Right lobe of liver (tissue), 6 donors: ENCODE results near the gene MAPK4. TPM values are rescaled to one million over a fixed set of nuclear protein-coding genes. Genes with fewer than 3 reads are reported as not detected.

Experiments
- ATAC-seq, 4 donors: fragments of 200-7000 bp; cut with Tn5 transposase; one replicate each; pipeline ENCODE4 v1.9.1; 2020; ENCODE audit warnings: mild to moderate bottlenecking in 4 of 4, moderate library complexity in 4 of 4
- DNase-seq, 3 donors: peaks; one replicate each; pipeline ENCODE4 v3.0.0-alpha.2; 2020
- H3K27ac ChIP-seq, 3 donors: fragments of 200-600 bp; one replicate each; pipeline ENCODE4 v1.8.0; 2022
- H3K27me3 ChIP-seq, 2 donors: fragments of 200-600 bp; one replicate each; pipeline ENCODE4 v1.8.0; 2022
- H3K36me3 ChIP-seq, 4 donors: fragments of 200-600 bp; sonication (generic) in 1 of 4; one replicate each; pipeline versions ENCODE4 v1.5.1 to v1.8.0; 2017 to 2022; ENCODE audit warnings: control low read depth in 1 of 4
- H3K4me1 ChIP-seq, 4 donors: fragments of 200-600 bp; sonication (generic) in 1 of 4; one replicate each; pipeline versions ENCODE4 v1.5.1 to v1.8.0; 2017 to 2022; ENCODE audit warnings: control low read depth in 1 of 4
- H3K4me3 ChIP-seq, 3 donors: fragments of 200-600 bp; one replicate each; pipeline ENCODE4 v1.8.0; 2022
- H3K9me3 ChIP-seq, 4 donors: fragments of 200-600 bp; sonication (generic) in 1 of 4; one replicate each; pipeline versions ENCODE4 v1.5.1 to v1.8.0; 2017 to 2022; ENCODE audit warnings: control low read depth in 1 of 4
- POLR2A ChIP-seq: fragments of 450-650 bp; IDR thresholded peaks from one replicate; pipeline ENCODE4 v1.6.1; 2017; ENCODE audit warnings: antibody characterized with exemption, mild to moderate bottlenecking
- WGBS: methylation state at CpG from one replicate; pipeline ENCODE4 v1.1.6; 2018; ENCODE audit warnings: low coverage, low lambda C conversion rate; ENCODE audit not compliant: insufficient coverage; ENCODE audit errors: missing lambda C conversion rate; 5-methylcytosine and 5-hydroxymethylcytosine counted together
- intact Hi-C, 2 donors: fragments of 100-400 bp; cut with DNase I; formaldehyde crosslinking; loops; one replicate each; pipeline versions ENCODE4 v1.11.2 to v1.14.1; 2022
- total RNA-seq, 6 experiments: library from RNA; depleted of rRNA in 2 of 6; stranded (reverse); fragments of >200 nt in 2 of 6; fragmentation: NEBNext Ultra II Directional in 3 of 6; extraction: Animal tissue kit (Norgen Biotek cat#: 25700) in 3 of 6; gene quantifications; one replicate each; pipeline versions ENCODE4 v1.1.0 to v1.2.4, GENCODE V29; 2016 to 2023
- TF ChIP-seq, protein P1 (sequence below), 4 donors: fragments of 200-600 bp in 3 of 4; fragments of 450-650 bp in 1 of 4; IDR thresholded peaks; one replicate each; pipeline versions ENCODE4 v1.5.1 to v1.8.0; 2016 to 2022; ENCODE audit warnings: antibody characterized with exemption in 4 of 4, mild to moderate bottlenecking in 2 of 4
- donor health status: DM: no; HTN: yes; CAD: no.
- donor health status: DM: no; HTN: no; CAD: no.
- donor health status: DM: no; HTN: no; CAD: no.
- donor health status: DM: no; HTN: yes; CAD: no.
- donor health status: DM: no; HTN: yes; CAD: no.

Gene MAPK4
- total RNA-seq, 6 experiments from 2014 or later = 0.33 to 8.3 (median 1.5) TPM

GRCh38 chr18:50610349-50610748 is 50.5 kb downstream of the MAPK4 start:
- Histone ChIP-seq H3K4me3 (no peak overlapping the region), H3K4me1 (peaks cover 0 to 9% (median 2%) of the 10 kb centered on the region in 4 donors), H3K27ac (no peak overlapping the region), H3K36me3 (no peaks in the 10 kb centered on the region), H3K27me3 (no peaks in the 10 kb centered on the region), H3K9me3 (no peaks in the 10 kb centered on the region)
- intact Hi-C loops = no loop called here
- 75% methylated on average over 3 of the region's 4 CpGs for WGBS
- TF ChIP-seq, protein P1, sequence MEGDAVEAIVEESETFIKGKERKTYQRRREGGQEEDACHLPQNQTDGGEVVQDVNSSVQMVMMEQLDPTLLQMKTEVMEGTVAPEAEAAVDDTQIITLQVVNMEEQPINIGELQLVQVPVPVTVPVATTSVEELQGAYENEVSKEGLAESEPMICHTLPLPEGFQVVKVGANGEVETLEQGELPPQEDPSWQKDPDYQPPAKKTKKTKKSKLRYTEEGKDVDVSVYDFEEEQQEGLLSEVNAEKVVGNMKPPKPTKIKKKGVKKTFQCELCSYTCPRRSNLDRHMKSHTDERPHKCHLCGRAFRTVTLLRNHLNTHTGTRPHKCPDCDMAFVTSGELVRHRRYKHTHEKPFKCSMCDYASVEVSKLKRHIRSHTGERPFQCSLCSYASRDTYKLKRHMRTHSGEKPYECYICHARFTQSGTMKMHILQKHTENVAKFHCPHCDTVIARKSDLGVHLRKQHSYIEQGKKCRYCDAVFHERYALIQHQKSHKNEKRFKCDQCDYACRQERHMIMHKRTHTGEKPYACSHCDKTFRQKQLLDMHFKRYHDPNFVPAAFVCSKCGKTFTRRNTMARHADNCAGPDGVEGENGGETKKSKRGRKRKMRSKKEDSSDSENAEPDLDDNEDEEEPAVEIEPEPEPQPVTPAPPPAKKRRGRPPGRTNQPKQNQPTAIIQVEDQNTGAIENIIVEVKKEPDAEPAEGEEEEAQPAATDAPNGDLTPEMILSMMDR (IDR thresholded peaks at IDR 0.05) = peak in 1 of 4 donors; percentile 13
- TF ChIP-seq POLR2A = no peak
- ATAC-seq = no peak
- no peak for DNase-seq

DNA sequence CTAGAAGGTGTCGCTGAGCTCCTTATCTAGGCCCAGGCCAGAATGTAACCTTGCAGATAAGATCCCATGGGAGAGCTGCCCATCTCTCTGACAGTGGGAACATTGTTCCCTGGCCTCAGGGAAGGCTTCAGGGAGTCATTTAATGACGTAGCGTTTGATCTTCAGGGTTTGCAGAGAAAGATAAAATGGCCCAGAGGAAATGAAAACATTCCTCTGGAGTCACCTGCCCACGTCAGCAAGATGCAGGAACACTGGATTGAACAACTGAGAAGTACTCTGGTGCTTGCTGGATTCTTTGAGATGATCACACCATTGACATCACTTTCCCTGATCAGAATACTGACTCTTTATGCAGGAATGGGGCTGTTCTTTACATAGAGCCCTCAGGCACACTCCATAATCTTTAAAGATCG is 51.6 kb downstream of the MAPK4 start:
- ATAC-seq (no peak), DNase-seq (no peak)
- H3K36me3 ChIP-seq = no peaks in the 10 kb centered on the region
- H3K27me3 ChIP-seq = no peaks in the 10 kb centered on the region
- intact Hi-C loops = no loop called here
- TF ChIP-seq, protein P1 (IDR thresholded peaks at IDR 0.05) = no peak
- TF ChIP-seq POLR2A = no peak
- no peaks in the 10 kb centered on the region for H3K9me3 ChIP-seq
- H3K4me1 ChIP-seq = peaks cover 0 to 11% (median 3%) of the 10 kb centered on the region in 4 donors
- no peak overlapping the region for H3K27ac ChIP-seq
- no peak overlapping the region for H3K4me3 ChIP-seq
- 58% methylated on average over 3 of the region's 5 CpGs for WGBS

DNA sequence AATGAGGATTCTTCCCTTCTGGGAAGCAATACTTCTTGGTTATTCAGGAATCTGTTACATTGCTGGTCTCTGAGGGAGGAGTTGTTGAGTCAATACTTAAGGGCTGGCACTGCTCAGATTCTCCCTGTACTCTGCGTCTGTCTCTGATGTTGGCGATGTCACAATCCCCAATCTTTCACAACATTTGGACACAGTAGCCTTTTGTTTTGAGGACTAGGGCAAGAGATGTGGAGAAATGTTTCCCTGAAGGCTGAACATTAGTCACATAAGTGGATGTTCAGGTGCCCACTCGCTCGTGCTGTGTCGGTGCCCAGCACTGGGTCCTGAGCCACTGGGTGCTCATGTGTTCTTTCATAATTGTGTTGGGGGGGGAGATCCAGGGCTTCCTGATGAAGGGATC is 55.0 kb downstream of the MAPK4 start:
- Histone ChIP-seq H3K27ac (peak overlapping the region in 2 of 3 donors; percentile 23 to 36), H3K4me3 (no peak overlapping the region), H3K36me3 (no peaks in the 10 kb centered on the region), H3K4me1 (peaks cover 0 to 16% (median 6%) of the 10 kb centered on the region in 4 donors), H3K27me3 (no peaks in the 10 kb centered on the region), H3K9me3 (no peaks in the 10 kb centered on the region)
- whole genome bisulfite sequencing = 28% methylated on average over 4 of the region's 5 CpGs
- peak; percentile 94 to 98 (median 95) for ATAC-seq
- DNase-seq = peak; percentile 56 to 82 (median 60)
- no peak for TF ChIP-seq POLR2A
- TF ChIP-seq, protein P1 (IDR thresholded peaks at IDR 0.05) = no peak
- intact Hi-C loops = no loop called here

DNA sequence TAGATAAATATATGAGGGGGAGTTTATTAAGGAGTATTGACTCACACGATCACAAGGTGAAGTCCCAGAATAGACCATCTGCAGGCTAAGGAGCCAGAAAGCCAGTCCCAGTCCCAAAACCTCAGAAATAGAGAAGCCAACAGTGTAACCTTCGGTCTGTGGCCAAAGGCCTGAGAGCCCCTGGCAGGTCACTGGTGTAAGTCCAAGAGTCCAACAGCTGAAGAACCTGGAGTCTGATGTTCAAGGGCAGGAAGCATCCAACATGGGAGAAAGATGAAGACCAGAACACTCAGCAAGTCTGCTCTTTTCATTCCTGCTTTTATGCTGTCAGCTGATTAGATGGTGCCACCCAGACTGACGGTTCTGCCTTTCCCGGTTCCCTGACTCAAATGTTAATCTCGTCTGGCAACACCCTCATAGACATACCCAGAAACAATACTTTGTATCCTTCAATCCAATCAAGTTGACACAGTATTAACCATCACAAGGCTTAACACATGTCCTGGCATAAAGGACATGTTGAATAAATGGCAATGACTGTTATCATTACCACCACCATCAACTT is 56.7 kb downstream of the MAPK4 start:
- DNase-seq = no peak
- intact Hi-C loops = no loop called here
- WGBS = 66% methylated on average over 2 of the region's 5 CpGs
- H3K4me1 ChIP-seq = peaks cover 0 to 22% (median 6%) of the 10 kb centered on the region in 4 donors
- H3K27me3 ChIP-seq = no peaks in the 10 kb centered on the region
- TF ChIP-seq, protein P1 (IDR thresholded peaks at IDR 0.05) = no peak
- no peak for TF ChIP-seq POLR2A
- H3K36me3 ChIP-seq = no peaks in the 10 kb centered on the region
- H3K9me3 ChIP-seq = no peaks in the 10 kb centered on the region
- H3K27ac ChIP-seq = no peak overlapping the region
- no peak overlapping the region for H3K4me3 ChIP-seq
- ATAC-seq = no peak
